ENCODE measurements around the gene PPP6R2.
"Not testable (repeated sequence)": the region's sequence is repeated elsewhere in the genome, so short reads cannot be mapped to it uniquely, and the experiment has no call there.

Gene PPP6R2

DNA sequence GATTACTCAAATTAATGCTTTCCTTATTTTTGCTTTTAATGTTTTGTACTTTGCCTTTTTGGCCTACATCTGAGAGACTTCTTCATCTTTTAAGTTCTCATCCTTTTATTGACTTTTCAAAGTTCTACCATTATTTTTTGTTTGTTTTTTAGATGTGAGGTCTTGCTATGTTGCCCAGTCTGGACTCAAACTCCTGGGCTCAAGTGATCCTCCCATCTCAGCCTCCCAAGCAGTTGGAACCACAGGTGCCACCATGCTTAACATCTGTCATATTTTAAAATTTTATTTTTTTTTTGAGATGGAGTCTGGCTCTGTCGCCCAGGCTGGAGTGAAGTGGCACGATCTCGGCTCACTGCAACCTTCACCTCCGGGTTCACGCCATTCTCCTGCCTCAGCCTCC is 57.8 kb downstream of the PPP6R2 start:
- no peak for DNase-seq (ENCODE audit: low read depth in 2 of 2)

DNA sequence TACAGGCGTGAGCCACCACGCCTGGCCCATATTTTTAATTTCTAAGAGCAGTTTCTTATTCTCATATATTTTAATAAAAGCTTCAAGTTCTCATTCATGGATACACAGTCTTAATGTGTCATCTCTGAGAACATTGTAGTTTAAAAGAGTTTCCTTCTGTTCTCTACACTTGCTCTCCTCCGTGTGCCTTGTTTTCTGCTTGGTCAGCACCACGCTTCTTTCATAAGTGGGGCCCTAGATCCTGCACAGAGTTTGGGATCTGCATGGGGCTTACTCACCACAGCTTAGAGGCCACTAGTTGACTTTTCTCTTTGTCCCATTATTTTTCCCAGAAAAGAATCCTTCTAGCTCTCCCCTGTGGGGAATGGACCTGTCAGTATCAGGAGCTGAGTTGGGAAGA is 58.8 kb downstream of the PPP6R2 start:
- no peak for DNase-seq (ENCODE audit: low read depth in 2 of 2)

DNA sequence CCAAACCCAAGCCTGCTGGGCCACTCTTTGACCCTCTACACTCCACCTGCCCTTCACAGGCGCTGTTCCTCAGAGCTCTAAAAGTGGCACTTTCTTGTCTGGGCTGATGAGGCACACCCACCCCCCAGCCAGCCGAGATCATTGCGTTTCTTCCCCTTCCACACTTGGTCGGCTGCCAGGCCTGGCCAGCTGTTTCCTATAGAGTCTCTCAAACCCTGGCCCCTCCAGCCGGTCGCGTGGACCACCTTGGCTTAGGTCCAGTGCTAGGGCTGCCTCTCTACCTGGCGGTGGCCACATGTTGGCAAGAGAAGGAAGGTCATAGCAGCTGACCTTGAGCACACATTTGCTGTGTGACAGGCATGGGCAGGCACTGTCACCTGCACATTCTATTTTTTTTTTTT is 60.6 kb downstream of the PPP6R2 start:
- DNase-seq (ENCODE audit: low read depth in 2 of 2), result no peak

DNA sequence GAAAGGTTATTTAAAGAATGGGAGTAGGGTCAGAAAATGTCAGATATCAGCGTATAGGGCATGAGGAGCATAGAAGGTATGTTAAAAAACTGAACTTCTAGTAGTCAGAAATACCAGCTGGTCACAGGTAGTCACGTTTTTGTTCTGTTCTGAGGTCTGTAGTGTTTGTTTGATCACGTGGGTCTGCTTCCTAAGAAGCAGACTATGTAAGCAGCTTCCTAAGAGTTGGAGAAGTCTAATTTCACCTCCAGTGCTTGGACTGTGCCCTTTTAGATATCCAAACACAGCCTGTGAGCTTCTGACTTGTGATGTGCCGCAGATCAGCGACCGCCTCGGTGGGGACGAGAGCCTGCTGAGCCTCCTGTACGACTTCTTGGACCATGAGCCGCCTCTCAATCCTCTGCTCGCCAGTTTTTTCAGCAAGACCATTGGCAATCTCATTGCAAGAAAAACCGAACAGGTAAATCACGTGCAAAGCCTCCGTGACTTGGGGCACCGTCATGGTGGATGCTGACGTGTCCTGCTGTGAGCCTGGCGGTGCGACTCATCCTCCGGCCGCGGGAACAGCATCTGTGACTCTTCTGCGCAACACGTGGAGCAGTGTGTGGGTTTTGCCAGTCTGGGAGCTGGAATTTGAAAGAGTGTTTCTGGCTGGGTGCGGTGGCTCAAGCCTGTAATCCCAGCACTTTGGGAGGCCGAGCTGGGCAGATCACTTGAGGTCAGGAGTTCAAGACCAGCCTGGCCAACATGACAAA is 63.5 kb downstream of the PPP6R2 start:
- no peak for DNase-seq (ENCODE audit: low read depth in 2 of 2)

DNA sequence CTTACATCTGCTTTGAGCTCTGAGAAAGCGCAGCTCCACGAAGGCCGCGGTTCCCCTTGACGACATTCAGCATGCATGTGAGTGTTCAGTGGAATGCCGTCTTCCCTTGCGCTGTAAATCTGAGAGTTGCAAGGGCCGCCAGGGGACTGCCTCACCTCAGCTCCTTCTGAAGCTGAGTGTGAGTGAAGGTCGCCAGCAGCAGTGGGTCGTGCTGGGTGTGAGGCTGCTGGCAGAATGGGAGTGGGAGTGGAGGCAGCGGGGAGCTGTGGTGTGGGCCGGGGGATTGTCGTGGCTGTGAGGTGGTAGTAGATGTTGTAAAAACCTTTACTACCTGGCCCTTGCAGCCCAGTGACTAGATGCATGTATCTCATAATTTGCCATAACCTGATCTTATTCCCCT is 65.2 kb downstream of the PPP6R2 start:
- no peak for DNase-seq (ENCODE audit: low read depth in 2 of 2)

DNA sequence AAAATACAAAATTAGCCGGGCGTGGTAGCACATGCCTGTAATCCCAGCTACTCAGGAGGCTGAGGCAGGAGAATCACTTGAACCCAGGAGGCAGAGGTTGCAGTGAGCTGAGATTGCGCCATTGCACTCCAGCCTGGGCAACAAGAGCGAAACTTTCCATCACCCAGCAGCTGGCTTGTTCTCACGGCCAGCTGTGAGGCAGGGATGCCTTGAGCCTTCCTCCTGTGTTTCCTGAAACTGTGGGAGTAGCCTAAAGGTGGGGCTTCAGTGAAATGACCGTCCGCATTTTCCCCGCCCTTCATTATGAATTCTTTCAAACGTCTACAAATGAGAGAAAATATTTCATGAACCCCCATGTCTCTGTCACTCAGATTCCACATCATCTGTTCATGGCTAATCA is 65.8 kb downstream of the PPP6R2 start:
- DNase-seq (ENCODE audit: low read depth in 2 of 2), result not testable (repeated sequence)

DNA sequence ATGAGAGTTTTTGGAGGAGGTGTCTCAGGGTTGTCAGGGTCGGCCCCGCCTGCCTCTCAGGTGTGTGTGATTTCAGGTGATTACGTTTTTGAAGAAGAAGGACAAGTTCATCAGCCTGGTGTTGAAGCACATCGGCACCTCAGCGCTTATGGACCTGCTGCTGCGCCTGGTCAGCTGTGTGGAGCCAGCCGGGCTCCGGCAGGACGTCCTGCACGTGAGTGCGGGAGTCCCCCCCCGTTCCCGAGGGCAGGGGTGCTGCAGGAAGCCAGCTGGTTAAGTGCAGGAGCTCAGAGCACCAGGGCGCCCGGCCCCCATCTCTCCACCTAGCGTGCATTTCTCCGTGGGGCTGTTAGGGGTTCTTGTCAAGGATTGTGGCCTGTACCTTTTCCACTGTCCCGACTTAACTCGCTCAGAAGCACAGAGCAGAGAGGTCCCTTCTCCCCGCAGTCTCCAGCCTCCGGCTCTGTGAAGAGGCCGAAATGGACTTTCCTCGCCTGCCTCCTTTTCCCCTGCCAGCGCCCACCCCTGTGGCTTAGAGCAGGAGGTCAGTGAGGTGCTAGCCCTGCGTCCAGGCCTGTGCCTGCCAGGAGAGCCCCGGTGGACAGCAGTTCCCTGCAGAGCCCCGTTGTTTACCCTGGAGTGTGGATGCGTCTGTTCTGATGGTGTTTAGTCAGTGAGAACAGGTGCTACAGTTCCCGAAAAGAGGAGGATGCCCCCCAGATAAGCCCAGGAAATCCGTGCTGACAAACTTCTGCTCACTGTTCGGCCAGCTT is 71.5 kb downstream of the PPP6R2 start:
- no peak for DNase-seq (ENCODE audit: low read depth in 2 of 2)

DNA sequence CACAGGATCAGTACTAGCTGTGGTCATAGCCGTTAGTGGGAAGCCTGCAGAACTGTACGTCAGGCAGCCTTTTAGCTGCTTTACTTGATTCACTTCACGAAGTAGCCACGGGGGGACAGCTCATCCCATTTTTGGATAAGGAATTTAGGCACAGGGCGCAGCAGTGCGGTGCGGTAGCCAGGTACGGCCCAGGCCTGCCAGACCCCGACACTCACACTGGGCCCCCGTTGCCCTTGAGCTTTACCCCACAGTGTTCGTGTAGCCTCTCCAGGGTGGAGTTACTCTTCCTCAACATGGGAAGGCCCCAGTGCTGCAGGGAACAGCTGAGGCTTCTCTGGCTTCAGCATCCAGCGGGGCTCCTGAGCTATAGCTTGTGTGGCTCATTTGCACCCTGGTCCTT is 72.3 kb downstream of the PPP6R2 start:
- DNase-seq (ENCODE audit: low read depth in 2 of 2), result no peak

DNA sequence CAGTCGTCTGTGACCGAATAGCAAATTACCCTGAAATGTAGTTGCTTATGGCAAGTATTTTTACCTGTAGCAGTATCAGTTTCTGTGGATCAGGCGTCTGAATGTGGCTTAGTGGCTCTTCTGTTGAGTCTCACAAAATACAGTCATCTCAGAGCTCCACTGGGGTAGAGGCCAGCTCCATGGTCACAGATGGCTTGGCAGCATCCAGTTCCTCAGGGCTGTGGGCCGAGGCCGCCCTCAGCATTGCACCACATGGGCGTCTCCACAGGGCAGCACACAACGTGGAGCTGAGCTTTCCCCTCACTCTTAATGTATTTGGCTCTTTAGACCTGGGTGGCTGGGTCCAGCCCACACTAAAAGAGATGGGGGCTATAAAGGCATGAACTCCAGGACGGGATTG is 73.9 kb downstream of the PPP6R2 start:
- DNase-seq (ENCODE audit: low read depth in 2 of 2), result no peak

DNA sequence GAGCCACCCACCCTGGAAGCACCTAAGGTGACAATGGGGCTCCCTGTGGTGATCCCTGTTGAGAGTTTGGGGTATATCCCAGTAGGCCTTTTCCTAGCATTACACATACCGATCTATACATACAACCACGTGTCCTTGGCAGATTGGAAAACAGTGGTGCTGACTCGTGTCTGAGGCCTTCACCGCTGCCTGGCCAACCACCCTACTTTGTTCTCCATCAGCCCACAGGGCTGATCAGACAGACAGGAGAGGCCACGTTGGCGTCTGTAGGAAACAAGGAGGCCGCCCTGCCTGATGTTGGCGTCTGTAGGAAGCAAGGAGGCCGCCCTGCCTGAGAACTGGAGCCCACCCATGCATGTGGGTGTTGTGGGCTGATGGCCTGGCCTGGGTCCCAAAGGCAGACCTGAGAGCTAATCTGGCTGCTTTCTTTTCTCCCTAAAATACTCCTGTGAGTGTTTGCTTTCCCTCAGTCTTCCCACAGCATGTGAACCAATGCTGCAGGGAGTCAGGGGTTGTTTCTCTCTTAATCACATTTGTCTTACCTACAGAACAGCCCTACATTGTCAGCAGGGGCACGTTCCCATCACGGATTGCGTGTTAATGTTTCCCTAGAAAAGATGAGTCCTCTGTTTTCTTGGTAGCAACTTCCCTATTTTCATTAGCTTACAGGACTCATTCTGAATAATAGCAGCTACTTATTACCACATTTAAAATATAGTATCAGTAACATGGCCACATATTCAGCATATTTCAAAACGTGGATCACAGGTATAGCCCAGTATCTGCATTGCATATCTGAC is 74.5 kb downstream of the PPP6R2 start:
- no peak for DNase-seq (ENCODE audit: low read depth in 2 of 2)

DNA sequence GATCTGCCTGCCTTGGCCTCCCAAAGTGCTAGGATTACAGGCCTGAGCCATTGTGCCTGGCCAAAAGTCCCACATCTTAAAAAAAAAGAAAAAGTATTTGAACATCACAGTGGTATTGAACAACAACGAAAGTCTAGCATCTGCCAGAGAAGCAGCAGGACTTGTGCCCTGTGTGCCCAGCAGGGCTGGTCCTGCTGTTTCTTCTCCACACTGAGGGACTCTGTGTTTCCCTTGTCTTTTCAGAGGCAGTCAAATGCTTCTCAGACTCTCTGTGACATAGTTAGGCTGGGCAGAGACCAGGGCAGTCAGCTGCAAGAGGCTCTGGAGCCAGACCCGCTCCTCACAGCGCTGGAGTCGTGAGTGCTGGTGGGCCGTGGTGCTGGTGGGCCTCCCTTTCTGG is 75.5 kb downstream of the PPP6R2 start:
- no peak for DNase-seq (ENCODE audit: low read depth in 2 of 2)

DNA sequence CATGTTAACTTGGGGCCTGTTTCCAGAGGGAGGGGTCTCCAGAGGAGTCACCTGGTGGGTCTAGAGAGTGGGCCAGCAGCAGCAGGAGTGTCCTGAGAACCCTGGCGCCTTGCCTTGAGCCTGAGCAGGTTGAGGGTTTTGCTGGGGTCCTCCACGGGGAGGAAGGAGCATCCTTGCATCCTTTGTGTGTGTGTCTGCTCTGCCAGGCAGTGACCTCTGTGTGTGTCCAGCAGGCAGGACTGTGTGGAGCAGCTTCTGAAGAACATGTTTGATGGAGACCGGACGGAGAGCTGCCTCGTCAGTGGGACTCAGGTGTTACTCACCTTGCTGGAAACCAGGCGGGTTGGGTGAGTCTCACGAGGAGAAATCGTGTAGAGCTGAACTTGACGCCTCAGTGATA is 76.0 kb downstream of the PPP6R2 start:
- no peak for DNase-seq (ENCODE audit: low read depth in 2 of 2)

DNA sequence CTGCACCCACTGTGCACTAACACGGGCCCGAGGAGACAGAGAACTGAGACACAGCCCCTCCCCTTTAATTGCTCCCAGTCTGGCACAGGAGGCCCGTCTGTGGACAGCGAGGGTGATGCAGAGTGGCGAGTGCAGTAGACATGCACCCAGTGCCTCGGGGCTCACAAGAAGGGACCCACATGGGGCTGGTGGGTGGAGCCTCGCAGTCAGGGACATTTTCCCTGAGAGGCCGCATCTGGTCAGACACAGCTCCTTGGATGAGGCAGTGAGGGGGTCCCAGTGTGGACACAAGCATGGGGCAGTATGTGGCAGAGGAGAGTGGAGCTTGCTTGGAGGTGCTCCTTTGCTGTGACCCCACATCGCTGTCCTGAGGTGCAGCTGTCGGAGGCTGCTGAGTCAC is 76.9 kb downstream of the PPP6R2 start:
- DNase-seq (ENCODE audit: low read depth in 2 of 2), result no peak

DNA sequence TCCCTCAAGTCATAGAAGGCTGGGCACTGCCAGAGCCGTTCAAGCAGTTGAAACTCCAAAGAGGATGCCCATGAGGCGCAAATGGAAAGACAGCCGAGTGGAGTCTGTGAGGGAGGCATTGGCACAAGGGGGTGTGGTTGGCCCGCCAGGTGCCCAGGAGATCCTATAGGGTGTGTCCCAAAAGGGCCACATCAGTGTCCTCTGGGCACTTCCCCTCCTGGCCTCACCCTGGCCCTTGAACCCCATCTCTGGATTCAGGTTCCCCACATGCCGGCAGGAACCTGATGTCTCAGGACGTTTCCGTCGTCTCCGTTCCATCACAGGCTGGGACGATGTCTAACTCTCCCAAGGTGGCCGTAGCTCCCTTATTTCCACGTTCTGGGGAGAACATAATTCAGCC is 77.5 kb downstream of the PPP6R2 start:
- DNase-seq (ENCODE audit: low read depth in 2 of 2), result no peak

DNA sequence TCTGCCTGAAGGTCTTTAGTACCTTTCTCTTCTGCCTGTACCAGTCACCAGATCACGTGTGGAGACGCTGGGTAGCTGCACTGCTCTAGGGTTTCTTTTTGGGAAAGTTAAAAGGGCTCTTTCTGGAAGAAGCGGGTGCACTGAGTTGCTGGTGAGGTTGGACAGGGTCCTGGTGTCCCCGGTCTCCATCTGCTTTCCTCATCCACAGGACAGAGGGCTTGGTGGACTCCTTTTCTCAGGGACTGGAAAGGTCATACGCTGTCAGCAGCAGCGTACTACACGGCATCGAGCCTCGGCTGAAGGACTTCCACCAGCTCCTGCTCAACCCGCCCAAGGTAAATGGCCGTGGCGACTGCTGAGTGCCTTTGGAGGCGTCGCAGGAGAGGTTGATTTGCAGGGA is 78.9 kb downstream of the PPP6R2 start:
- DNase-seq (ENCODE audit: low read depth in 2 of 2), result no peak

DNA sequence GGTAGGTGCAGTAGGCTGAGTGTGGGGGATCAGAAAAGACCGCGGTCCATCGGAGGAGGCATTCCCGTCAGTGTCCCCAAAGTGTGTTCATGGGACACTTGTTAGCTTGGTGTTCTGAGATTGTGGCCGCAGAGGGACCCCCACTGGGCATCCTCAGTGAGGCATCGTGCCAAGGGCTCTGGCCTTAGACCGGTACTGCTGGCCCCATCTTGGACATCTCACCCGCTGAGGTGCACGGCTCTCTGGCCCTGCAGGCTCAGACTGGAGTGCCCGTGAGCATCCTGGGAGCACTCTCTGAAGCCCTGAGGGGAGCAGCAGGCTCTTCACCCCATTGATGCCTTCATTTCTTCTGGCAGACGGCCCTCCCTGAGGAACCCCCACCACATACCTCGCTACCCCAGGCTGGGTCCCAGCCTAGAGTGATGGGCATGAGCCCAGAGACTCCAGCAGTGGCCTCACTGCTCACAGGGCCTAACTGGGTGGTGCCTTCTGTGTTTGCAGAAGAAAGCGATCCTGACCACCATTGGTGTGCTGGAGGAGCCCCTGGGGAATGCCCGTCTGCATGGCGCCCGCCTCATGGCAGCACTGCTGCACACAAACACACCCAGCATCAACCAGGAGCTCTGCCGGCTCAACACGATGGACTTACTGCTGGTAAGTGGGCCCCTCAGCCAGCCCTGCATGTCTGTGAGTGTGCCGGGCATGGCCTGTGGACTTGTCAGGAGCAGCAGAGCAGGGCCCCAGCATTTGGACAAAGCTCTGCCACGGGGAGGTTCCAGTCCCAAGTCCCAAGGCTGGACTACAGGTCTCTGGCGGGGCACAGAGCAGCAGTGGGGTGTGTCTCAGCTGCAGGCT is 80.1 kb downstream of the PPP6R2 start:
- no peak for DNase-seq (ENCODE audit: low read depth in 2 of 2)

DNA sequence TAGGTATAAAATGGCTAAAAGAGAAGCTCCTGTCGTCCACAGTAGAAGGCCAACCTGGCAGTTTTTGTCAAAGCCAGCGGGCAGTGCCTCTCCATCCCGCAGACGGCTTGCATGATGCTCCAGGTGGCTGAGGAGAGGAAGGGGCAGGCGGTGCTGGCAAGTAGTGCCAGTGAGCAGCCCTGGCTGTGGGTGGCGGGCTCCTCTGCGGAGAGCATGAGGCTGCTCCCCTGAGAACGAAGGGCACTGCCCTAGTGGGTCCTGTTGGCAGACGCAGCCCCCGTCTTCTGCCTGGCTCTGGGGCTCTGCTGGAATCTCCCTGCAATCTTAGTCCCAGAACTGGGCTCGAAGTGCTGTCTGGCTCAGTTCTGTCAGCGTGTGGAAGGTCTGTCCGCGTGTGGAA is 80.8 kb downstream of the PPP6R2 start:
- no peak for DNase-seq (ENCODE audit: low read depth in 2 of 2)

DNA sequence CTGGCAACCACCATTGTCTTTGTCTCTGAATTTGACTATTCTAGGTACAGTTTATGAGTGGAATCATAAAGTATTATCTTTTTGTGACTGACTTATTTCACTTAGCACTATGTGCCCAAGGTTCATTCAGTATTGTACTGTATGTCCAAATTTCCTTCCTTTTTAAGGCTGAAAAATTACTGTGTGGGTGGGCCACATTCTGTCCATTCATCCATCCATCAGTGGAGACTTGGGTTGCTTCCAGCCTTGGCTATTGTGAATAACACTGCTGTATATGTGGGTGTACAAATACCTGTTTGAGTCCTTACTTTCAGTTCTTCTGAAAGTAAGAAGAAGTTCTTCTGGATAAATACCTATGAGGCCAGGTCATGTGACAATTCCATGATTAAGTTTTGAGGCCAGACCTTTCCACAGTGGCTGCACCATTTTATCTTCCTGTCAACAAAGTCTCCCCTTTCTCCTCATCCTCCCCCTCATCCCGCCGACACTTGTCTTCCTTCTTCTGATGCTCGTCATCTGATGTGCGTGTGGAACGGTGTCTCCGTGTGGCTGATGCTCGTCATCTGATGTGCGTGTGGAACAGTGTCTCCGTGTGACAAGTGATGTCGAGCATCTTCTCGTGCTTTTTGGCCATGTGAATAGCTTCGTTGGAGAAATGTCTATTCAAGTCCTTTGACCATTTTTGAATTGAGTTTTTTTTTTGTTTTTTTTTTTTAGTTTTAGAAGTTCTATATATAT is 82.2 kb downstream of the PPP6R2 start:
- DNase-seq (ENCODE audit: low read depth in 2 of 2), result no peak

DNA sequence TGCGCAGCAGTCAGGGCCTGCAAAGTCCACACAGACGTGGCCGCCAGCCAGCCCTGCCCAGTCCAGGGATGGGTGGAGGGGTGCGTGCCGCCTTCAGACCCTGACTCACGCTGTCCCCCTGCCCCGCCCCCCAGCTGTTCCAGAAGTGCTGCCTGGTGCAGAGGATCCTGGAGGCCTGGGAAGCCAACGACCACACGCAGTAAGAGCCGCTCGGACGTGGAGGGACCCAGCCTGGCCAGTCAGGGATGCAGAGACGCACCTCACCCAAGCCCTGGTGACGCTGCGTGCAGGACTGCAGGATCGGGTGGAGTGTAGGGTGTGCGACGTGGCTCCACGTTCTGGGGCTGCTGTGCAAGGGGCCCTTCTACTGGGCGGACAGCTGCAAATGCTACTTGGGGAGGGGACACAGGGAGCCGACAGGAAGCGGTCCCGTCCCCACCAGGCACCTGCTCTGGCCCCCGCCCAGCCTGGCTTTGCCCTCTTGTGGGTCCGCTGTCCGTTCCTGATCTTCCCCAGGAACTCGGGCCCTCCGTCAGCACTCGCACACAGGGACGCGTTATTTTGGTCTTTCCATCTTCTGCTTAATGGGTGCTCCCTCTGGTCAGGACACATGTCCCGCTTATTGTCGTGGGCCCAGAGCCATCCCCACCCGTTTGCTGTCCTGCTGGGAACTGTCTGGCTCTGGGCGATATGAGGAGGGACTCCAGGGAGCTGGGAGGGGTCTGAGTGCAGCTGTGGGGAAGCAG is 89.2 kb downstream of the PPP6R2 start:
- DNase-seq (ENCODE audit: low read depth in 2 of 2), result no peak

DNA sequence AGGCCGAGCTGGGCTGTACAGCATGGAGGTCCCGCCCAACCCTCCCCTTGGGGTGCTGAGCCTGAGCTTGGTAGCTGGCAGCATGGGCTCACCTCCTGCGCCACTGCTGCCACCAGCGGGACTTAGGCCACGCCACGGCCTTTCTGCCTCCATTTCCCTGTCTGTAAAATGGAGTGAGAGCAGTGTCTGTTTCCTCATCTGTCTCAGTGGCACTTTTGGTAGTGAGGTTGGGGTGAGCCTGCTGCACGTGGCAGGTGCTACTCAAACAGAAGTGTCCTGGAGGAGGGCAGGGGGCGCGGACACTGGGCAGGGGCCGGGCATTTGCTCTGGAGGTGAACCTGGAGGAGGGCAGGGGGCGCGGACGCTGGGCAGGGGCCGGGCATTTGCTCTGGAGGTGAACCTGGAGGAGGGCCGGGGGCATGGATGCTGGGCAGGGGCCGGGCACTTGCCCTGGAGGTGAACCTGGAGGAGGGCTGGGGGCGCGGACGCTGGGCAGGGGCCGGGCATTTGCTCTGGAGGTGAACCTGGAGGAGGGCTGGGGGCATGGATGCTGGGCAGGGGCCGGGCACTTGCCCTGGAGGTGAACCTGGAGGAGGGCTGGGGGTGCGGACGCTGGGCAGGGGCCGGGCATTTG is 89.9 kb downstream of the PPP6R2 start:
- DNase-seq (ENCODE audit: low read depth in 2 of 2), result not testable (repeated sequence)
